Measurements from ENCODE around the gene INPP5A.

The INPP5A gene

DNA sequence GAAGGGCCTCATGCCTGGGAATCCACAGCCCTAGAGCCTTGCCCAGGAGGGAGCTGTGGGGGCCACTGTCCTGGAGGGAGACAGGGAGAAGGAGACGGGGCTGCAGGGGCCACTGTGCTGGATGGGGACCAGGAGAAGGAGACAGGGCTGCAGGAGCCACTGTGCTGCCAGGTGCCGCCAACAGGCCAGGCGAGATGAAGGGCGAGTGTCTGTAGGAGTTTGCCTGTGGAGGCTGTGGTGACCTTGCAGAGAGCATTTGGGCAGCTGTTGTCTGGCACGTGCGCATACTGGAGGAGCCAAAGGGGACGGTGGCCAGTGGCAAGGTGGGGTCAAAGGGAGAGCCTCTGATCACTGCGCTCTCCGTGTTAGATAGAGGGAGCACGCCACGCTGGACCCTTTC is 169.1 kb downstream of the INPP5A start:
- TF ChIP-seq CTCF (IDR thresholded peaks at IDR 0.05; ENCODE audit: low read depth, low read length): no peak
- no peak for DNase-seq (ENCODE audit: extremely low read depth, low read depth)

- no peak for DNase-seq (ENCODE audit: extremely low read depth, low read depth)
- TF ChIP-seq CTCF (IDR thresholded peaks at IDR 0.05; ENCODE audit: low read depth, low read length): no peak
Observed at GRCh38 chr10:132707121-132707775, 169.7 kb downstream of the INPP5A start.

- no peak for DNase-seq (ENCODE audit: extremely low read depth, low read depth)
- no peak for TF ChIP-seq CTCF (IDR thresholded peaks at IDR 0.05; ENCODE audit: low read depth, low read length)
Observed at GRCh38 chr10:132707776-132708171, 170.2 kb downstream of the INPP5A start.

DNA sequence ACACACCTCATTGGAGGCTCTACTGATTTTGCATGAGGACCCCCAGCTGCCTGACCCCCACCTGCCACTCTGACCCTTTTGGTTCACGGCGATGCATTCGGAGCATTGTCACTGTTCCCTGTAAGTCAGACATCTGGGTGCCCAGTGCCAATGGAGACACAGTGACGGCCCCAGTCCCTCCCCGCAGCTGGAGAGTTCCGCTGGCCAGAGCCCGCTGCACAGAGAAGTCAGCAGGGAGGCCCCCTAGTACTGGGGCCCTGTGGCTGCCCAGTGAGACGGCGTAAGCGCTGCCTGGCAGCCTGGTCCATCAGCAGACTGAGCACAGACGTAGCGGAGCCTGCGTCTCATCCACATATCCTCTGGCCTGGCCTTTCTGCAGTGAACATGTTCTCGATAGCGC is 170.9 kb downstream of the INPP5A start:
- no peak for DNase-seq (ENCODE audit: extremely low read depth, low read depth)
- no peak for TF ChIP-seq CTCF (IDR thresholded peaks at IDR 0.05; ENCODE audit: low read depth, low read length)

DNA sequence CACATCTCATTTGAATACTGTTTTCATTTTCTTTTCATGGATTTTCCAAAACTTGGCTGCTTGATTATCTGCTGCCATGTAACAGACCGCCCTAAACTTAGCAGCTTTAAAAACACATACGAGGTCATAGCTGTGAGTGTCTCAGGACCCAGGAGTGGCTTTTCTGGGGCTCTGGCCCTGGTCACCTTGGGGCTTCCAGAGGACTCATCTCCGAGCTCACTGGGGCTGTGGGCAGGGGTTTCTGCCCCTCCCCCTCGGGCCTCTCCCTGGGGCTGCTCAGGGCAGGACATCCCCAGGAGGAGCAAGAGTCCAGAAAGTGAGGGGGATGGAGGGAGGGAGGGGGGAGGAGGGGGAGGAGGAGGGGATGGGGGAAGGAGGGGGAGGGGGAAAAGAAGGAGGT is 171.3 kb downstream of the INPP5A start:
- DNase-seq (ENCODE audit: extremely low read depth, low read depth): no peak
- no peak for TF ChIP-seq CTCF (IDR thresholded peaks at IDR 0.05; ENCODE audit: low read depth, low read length)

- DNase-seq (ENCODE audit: extremely low read depth, low read depth): no peak
- no peak for TF ChIP-seq CTCF (IDR thresholded peaks at IDR 0.05; ENCODE audit: low read depth, low read length)
Observed at GRCh38 chr10:132709471-132709951, 171.9 kb downstream of the INPP5A start.

DNA sequence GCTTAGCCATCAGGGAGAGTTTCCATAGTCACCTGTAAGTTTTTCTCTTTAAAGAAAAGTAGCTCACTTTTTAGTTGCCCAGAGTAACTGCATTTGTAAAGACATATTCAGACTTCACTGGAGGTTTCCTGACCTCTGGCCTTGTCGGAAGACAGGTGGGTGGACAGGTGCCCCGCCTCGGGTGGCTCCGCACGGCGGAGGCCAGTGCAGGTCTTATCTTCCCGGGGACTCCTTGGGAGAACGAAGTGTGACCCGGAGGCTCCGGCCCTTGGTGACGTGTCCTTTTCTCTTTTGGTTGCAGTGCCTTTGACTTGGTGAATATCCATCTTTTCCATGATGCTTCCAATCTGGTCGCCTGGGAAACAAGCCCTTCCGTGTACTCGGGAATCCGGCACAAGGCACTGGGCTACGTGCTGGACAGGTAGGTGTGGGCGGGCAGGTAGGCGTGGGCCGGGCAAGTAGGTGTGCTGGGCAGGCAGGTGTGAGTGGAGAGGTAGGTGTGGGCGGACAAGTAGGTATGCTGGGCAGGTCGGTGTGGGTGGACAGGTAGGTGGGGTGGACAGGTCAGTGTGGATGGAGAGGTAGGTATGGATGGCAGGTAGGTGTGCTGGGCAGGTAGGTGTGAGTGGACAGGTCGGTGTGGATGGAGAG is 172.6 kb downstream of the INPP5A start:
- no peak for TF ChIP-seq CTCF (IDR thresholded peaks at IDR 0.05; ENCODE audit: low read depth, low read length)
- no peak for DNase-seq (ENCODE audit: extremely low read depth, low read depth)

All from AG09319 (cell line).